ENCODE measurements around the gene TFR2. TPM values are rescaled to one million over a fixed set of nuclear protein-coding genes. Genes with fewer than 3 reads are reported as not detected.

The TFR2 gene
- total RNA-seq, 2 donors from 2014 or later: 0.26 TPM; not detected in 1

DNA sequence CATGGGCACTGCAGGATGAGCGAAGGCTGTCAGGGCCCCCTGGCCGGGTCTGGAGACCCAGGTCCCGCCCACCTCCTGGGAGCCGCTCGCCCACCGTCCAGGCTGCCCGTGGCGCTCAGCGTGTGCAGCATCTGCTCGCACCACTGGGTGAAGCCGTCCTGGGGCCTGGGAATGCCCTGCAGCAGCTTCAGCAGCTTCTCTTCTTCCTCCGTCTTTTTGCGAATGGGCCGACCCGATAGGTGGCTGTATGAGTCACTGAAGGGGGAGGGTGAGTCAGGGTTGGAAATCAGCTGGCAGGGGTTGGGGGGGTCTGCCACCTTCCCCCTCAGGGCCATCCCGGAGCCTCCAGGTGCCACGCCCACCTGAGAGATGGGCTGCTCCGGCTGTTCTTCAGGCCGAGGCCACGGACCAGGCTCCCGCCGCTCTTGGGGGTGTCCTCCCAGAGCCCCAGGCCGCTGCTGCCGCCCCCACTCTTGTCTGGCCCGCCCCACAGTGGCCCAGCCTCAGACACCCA lies 40.9 kb upstream of the TFR2 start:
- Histone ChIP-seq H3K9me3 (no peaks in the 10 kb centered on the region), H3K36me3 (replicated peaks in 1 of 2; ENCODE audit: insufficient read depth in 1 of 2, low read depth in 2 of 2) (peaks cover 26 to 64% of the 10 kb centered on the region in 2 donors), H3K27me3 (no peaks in the 10 kb centered on the region), H3K4me3 (no peak overlapping the region), H3K4me1 (no peaks in the 10 kb centered on the region), H3K27ac (no peak overlapping the region)
- WGBS, 2 donors: 93% methylated on average over 24 of the region's 25 CpGs; no CpG with 5 or more reads in 1 of the 2 donors
- peak in 2 of 4 donors; percentile 15 to 16 for DNase-seq
- intact Hi-C loops (cut with DNase I): loop anchor here (10.0 kb wide), 1 partner anchor 207 kb away; the partner anchor contains the start of gene TSC22D4
- no peak for TF ChIP-seq POLR2A (IDR thresholded peaks at IDR 0.05)
- TF ChIP-seq, protein P1, sequence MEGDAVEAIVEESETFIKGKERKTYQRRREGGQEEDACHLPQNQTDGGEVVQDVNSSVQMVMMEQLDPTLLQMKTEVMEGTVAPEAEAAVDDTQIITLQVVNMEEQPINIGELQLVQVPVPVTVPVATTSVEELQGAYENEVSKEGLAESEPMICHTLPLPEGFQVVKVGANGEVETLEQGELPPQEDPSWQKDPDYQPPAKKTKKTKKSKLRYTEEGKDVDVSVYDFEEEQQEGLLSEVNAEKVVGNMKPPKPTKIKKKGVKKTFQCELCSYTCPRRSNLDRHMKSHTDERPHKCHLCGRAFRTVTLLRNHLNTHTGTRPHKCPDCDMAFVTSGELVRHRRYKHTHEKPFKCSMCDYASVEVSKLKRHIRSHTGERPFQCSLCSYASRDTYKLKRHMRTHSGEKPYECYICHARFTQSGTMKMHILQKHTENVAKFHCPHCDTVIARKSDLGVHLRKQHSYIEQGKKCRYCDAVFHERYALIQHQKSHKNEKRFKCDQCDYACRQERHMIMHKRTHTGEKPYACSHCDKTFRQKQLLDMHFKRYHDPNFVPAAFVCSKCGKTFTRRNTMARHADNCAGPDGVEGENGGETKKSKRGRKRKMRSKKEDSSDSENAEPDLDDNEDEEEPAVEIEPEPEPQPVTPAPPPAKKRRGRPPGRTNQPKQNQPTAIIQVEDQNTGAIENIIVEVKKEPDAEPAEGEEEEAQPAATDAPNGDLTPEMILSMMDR (IDR thresholded peaks at IDR 0.05): no peak
- no peak for ATAC-seq

- intact Hi-C loops (cut with DNase I): loop anchor here (10.0 kb wide), 1 partner anchor 207 kb away; the partner anchor contains the start of gene TSC22D4
- TF ChIP-seq, protein P1 (IDR thresholded peaks at IDR 0.05): no peak
- no peak for TF ChIP-seq POLR2A (IDR thresholded peaks at IDR 0.05)
- no peak overlapping the region for H3K27ac ChIP-seq
- H3K27me3 ChIP-seq: no peaks in the 10 kb centered on the region
- no peak for DNase-seq
- H3K36me3 ChIP-seq (replicated peaks in 1 of 2; ENCODE audit: insufficient read depth in 1 of 2, low read depth in 2 of 2): peaks cover 26 to 59% of the 10 kb centered on the region in 2 donors
- H3K4me3 ChIP-seq: no peak overlapping the region
- H3K4me1 ChIP-seq: no peaks in the 10 kb centered on the region
- no peaks in the 10 kb centered on the region for H3K9me3 ChIP-seq
- WGBS, 2 donors: 79 to 83% methylated on average over 10 to 29 of the region's 29 CpGs
- ATAC-seq: no peak
These were observed 40.3 kb upstream of the TFR2 start for GRCh38 chr7:100681491-100682227.

DNA sequence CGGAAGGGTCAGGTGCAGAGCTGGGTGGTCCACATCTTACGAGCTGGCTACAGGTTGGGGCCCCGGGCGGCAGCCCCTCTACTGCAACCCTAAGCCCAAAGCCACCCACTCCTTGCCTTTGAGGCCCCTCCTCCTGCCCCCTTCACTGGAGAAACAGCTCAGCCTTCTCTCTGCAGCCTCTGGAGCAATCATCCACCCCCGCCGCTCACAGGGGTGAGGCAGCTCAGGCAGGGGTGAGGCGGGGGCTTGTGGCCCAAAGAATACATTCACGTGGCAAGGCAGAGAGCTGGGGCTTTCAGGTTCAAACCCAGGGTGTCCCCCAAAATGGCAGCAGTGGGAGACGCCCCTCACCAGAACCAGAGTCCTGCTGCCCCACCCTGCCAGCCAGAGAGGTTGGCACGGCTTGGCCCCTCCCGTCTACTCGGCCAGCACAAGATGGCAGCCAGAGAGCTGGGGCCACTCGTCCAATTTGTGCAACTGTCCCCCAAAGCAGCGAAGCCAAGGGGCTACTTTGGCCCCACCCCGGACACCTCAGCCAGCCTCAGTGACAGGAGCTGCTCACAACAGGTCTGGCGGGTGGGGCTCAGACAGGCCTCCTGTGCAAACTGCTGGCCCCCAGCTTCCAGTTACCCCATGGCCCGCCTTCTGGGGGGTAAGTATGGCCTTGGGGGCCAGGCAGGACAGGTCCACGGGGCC lies 39.4 kb upstream of the TFR2 start:
- TF ChIP-seq POLR2A (IDR thresholded peaks at IDR 0.05): no peak
- TF ChIP-seq, protein P1 (IDR thresholded peaks at IDR 0.05): no peak
- H3K4me1 ChIP-seq: peaks cover 8% of the 10 kb centered on the region
- whole genome bisulfite sequencing, 2 donors: 84 to 87% methylated on average over 12 to 18 of the region's 18 CpGs
- peak overlapping the region in 2 of 4 donors; percentile 6 to 36 for H3K27ac ChIP-seq
- intact Hi-C loops (cut with DNase I): loop anchor here (10.0 kb wide), 1 partner anchor 206 kb away; the partner anchor contains the start of gene TSC22D4
- peak in 2 of 4 donors; percentile 12 to 24 for DNase-seq
- peaks cover 22 to 56% of the 10 kb centered on the region in 2 donors for H3K36me3 ChIP-seq (replicated peaks in 1 of 2; ENCODE audit: insufficient read depth in 1 of 2, low read depth in 2 of 2)
- H3K27me3 ChIP-seq: no peaks in the 10 kb centered on the region
- no peak for ATAC-seq
- H3K9me3 ChIP-seq: no peaks in the 10 kb centered on the region
- H3K4me3 ChIP-seq: no peak overlapping the region

GRCh38 chr7:100679927-100680575 lies 38.7 kb upstream of the TFR2 start:
- Histone ChIP-seq H3K4me3 (no peak overlapping the region), H3K4me1 (peaks cover 8% of the 10 kb centered on the region), H3K36me3 (replicated peaks in 1 of 2; ENCODE audit: insufficient read depth in 1 of 2, low read depth in 2 of 2) (peaks cover 20 to 49% of the 10 kb centered on the region in 2 donors), H3K9me3 (no peaks in the 10 kb centered on the region), H3K27me3 (no peaks in the 10 kb centered on the region), H3K27ac (peak overlapping the region in 2 of 4 donors; percentile 6 to 36)
- intact Hi-C loops (cut with DNase I): loop anchor here (10.0 kb wide), 1 partner anchor 205 kb away; the partner anchor contains the start of gene TSC22D4
- DNase-seq: peak in 1 of 4 donors; percentile 31
- TF ChIP-seq, protein P1 (IDR thresholded peaks at IDR 0.05): no peak
- TF ChIP-seq POLR2A (IDR thresholded peaks at IDR 0.05): no peak
- WGBS, 2 donors: 71 to 80% methylated on average over 13 of the region's 13 CpGs
- ATAC-seq: peak; percentile 7
